GM19193 (cell line): ENCODE measurements around the gene DLG5.

Experiments used
- POLR2A ChIP-seq: IDR thresholded peaks from 4 replicates; pipeline ENCODE4 v1.6.1; 2011; ENCODE audit not compliant: insufficient read depth, insufficient read length; ENCODE audit errors: extremely low read depth

DLG5 gene

DNA sequence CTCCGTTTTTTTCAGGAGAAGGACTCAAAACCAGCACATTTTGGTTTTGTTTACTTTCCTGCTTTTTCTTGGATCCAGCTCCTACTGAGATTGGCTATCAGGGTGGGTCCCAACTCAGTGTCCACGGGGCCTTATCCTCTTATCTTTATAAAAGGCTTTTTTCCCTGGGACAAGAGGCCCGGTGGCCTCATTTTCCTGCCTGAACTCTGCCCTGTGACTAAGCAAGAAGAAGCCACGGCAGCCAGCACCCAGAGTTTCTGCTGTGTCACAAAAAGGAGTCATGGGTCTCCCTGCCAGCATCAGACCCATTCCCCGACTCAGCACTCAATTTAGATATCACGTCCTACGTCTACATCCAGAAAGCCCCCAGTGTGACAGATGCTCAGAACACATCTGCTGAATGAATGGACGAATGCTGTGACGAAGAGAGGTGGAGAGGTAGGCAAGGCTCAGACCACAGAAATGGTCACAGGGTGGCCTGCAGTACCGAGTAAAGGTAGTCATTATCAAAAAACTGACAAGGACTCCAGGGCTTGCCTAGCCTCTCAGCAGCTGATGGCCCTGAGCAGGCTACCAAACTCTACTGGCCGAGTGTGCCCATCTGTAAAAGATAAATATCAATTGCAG lies 16.7 kb downstream of the DLG5 start:
- TF ChIP-seq POLR2A, result no peak

DNA sequence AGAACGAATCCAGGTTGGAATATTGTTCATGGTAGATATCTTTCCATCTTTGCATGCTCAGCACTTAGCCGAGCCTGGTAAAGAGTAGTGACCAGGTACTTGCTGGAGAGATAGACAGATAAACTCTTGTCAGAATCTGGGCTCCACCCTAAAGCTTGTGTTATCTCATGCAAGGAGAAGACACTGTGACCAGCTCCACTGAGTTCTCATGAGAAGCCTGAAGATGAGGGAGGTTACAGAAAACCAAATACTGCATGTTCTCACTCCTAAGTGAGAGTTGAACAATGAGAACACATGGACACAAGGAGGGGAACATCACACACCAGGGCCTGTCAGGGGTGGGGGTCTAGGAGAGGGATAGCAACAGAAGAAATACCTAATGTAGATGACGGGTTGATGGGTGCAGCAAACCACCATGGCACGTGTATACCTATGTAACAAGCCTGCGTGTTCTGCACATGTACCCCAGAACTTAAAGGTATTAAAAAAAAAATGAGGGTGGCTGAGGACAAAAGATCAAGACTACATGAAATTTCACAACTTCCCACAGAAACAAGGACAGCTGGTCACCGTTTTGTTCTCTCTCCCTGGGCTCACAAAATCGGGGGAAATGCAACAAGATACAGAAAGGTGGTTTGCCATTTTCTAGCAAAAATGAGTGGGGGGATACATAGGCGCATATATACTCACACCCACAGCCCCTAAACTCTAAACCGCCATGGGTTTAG lies 17.4 kb downstream of the DLG5 start:
- no peak for TF ChIP-seq POLR2A

DNA sequence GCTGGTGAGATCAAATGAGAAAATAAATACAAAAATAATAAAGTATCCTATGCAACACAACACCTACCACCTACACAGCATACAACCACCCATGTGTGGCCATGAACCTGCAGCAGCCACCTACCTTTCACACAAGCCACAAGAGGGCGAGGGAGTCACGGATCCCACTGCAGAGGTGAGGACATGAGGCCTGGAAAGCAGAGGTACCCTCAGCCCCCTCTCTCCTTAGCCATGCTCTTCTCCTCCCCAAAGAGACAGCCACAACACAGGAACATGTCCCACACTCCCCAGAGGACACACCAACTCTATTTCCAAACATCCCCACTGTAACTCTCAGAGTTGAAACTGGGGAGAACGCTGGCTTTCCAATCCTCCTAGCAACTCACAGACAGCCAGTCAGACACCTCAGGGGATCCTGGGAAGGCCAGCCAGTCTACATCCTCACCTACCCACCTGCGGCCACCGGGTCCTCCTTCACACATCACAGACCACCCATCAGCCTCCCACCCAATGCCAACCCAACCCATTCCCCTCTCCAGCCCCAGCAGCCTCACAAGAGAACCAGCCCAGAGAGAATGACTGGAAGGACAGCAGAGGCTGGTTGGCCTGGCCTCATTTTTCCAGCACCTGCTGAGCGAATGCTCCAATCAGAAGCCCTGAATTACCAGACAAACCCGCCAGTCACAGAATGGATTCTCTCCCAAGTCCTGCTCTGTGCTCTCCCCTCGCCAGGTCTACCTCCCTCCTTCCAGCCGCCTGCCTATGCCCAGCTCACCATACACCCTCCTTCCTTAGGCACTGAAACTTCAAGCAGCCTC lies 18.4 kb downstream of the DLG5 start:
- no peak for TF ChIP-seq POLR2A

DNA sequence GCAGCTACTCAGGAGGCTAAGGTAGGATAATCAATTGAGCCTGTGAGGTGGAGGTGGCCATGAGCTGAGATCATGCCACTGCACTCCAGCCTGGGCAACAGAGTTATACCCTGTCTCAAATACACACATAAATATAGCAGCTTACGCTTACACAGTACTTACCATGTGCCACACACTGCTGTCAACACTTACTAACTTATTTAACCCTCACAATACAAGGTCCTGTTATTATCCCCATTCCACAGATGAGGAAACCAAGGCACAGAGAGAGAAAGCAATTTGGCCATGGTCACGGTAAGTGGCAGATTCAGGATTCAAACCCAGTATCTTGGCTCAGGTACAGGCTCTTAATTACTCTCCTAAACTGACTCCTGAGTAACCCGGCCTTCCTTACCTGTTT lies 19.1 kb downstream of the DLG5 start:
- TF ChIP-seq POLR2A, result no peak

DNA sequence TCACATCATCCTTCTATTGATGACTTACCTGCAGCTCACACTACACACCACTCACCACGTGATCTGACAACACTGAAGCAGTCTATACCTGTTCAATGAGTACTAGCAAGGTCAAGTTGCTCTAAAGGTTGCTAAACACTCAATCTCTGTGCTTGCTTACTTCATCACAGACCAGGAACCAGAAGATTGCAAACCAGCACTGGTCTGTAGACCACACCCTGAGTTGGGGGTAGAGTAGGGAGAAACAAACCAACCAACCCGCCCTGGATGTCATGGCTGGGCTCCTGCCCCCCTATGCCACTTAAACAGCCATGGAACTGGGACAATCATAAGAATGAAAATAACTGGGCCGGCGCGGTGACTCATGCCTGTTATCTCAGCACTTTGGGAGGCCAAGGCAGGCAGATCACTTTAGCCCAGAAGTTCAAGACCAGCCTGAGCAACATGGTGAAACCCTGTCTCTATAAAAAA lies 19.6 kb downstream of the DLG5 start:
- TF ChIP-seq POLR2A, result no peak

DNA sequence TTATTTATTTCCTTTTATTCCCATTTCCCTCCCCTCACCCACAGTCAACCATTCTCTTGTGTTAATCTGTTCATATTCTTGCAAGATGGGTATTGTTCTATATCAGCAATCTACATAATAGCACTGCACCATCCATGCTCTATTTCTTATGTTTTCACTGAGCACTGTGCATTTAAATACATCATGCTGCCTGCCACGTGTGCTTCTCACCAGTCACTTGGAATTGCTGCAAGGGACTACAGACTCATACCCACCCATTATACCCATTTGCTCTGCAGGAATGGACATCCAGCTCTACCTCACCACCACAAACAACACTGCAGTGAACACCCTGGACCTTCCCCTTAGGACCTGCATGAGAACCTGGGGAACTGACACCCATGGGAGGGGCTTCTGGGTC lies 20.8 kb downstream of the DLG5 start:
- no peak for TF ChIP-seq POLR2A

DNA sequence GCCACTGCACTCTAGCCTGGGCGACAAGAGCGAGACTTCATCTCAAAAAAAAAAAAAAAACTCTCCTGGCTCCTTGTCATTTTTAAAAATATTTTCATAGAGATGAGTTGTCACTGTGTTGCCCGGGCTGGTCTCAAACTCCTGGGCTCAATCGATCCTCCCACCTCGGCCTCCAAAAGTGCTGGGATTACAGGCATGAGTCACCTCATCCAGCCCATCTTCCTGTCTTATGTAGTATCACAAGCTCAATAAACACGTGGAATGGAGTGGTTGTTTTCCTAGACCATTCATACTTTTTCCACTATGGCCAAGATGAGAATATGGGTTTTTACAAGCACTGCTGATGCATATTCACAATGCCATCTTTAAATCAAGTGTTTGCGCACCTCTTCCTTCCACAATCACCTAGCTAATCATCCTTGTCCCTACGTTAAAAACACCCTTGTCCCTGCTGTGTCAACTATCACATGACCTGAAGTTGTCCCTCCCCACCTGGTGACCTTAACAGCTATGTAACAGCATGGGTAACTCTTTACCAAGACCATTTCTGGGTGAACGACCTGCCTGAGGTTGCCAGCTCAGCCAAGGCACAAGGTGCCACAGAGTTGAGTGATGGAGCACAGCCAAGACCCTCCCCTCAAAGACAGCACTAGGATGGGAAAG lies 21.3 kb downstream of the DLG5 start:
- TF ChIP-seq POLR2A, result no peak

DNA sequence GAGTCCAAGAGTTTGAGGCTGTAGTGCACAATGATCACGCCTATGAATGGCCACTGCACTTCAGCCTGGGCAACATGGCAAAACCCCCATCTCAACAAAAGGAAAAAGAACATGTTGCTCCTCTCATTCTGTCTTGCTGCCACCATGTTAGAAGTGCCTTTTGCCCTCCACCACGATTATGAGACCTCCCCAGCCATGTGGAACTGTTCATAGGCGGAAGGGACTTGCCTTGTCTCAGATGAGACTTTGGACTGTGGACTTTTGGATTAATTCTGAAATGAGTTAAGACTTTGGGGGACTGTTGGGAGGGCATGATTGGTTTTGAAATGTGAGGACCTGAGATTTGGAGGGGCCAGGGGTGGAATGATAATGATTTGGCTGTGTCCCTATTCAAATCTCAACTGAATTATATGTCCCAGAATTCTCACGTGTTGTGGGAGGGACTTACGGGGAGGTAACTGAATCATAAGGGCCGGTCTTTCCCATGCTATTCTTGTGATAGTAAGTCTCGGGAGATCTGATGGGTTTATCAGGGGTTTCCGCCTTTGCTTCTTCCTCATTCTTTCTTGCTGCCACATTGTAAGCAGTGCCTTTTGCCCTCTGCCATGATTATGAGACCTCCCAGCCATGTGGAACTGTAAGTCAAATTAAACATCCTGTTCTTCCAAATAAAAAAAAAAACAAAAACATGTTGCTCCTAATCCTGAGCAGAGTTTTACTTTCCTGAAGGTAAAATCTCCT lies 22.3 kb downstream of the DLG5 start:
- no peak for TF ChIP-seq POLR2A

DNA sequence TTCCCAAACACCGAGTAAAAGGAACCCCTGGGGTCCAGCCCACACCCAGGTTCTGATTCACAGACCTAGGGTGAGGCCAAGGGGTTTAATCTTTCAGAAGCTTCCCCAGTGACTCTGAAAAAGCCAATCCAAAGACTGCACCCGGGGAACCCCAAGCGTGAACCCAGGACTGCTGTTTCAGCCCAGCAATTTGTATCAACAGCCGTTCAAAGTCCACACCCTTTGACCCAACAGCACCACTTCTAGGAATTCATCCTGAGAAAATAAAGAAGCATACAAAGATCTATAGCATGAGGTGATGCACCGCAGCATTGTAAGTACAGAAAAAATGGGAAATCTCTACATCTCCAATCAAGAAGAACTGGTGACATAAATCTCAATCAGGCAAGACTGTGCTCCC lies 24.4 kb downstream of the DLG5 start:
- no peak for TF ChIP-seq POLR2A

DNA sequence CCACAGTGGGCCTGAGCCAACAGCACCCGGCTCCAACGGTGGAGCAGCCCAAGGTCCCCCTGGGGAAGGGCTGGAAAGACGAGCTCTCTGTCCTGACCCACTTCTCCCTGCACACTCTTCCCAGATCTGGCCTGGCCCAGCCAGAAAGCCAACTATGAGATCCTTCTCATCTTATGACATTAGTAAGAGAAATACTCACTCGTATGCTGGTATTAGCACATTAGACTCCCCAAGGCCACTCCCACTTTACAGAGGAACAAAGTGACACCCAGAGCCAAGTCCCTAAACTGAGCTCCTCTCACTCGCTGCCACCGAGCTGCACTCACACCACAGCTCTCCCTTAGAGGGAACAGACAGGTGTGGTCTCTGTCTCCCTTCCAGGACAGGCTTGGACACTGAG lies 24.8 kb downstream of the DLG5 start:
- no peak for TF ChIP-seq POLR2A

DNA sequence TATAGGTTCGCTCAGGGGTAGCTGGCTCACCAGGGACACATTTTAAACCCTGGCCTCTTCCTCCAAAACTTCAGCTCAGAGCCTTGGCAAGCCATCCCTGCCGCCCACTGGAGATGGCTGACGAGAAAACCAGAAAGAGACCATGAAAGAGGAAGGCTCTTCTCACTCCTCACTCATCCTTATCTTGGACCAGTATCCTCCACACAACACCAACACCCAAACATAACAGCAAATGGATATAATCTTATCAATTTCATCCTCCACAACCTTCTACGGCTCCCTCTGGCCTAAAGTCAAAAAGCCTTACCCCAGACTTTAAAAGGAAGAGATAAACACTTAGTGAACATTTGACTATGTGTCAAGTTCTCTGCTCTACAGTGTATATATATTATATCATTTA lies 26.9 kb downstream of the DLG5 start:
- no peak for TF ChIP-seq POLR2A

DNA sequence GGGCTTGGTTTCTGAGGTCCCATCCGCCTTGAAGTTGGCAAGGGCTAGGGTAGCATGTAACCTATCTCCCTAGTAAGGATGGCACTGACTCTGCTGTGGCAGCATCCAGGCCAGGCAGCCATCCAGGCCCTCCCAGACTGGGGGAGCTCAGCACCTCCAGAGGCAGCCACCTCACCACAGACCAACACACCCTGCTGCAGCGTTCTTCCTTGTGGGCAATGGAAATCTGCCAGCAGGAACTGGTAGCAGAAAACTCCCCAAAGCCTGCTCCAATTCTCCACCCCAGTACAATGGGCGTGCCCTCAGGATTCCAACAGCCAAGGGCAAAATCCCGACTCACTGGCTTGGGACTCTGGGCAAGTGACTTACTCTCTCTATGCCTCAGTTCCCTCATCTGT lies 27.5 kb downstream of the DLG5 start:
- no peak for TF ChIP-seq POLR2A

DNA sequence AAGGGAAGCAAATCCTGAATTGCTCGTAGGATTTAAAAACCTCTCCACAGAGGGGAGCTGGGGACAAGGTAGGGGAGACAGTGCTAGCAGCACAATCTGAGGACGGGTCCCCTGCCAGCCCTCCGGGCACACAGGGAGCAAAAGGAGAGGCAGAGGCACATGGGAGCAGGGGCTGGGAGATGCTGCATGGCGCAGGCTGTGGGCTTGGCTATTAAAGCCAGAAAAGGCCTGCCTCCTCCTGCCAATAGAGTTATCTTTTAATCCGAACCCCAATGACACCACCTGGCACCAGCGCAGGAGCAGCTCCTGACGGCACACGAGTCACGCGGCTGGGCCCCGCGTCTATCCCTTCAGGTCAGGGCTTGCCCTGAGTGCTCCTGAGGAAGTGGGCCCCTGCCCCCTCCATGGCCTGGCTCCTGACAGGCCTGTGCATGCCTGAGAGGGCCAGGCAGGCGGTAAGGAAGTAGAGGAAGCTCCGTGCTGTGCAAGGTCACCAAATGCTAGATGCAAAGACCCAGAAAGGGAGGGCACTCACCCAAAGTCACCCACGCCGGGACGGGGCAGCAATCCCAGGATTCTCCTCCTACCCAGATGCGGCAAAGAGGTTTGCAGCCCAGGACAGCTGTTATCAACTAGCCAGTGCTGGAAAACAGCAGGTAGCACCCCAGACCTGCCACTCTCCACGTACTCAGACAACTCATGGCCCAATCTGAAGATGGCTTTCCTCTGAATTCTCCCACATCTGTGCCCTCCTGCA lies 28.1 kb downstream of the DLG5 start:
- no peak for TF ChIP-seq POLR2A

DNA sequence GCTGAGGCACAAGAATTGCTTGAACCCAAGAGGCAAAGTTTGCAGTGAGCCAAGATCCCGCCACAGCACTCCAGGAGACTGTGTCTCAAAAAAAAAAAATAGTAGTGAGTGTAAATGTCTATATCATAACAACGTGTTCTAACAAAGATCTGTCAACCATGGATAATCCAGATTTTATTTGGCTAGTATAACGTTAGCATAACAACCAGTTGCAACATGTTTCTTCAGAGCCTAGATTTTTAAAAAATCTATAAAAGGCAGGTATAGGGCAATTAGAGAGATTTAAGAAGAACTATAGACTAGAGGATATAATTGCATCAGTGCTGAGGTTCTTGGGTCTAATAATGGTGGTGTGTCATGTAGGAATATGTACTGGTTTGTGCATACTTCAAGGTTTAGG lies 30.5 kb downstream of the DLG5 start:
- no peak for TF ChIP-seq POLR2A
